ENCODE data around the gene AKAP9.

The AKAP9 gene

DNA sequence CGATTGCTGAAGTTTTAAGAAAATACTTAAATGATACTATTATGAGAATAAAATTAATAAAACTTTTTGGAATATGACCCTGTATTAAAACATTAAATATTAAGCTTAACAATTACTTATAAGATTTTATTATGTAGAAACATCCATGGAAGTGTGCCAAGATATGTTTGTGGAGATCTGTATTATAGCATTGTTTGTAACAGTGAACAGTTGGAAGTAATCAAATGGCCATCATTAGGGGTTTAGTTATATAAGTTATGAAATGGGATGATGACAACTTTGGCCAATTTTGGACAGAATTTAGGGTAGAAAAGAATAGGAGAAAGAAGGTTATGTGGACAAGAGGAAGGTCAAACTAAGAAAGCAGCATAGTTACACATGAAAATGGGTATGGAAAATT, 88.0 kb downstream of the AKAP9 start:
- no peaks in the 10 kb centered on the region for H3K27me3 ChIP-seq (ENCODE audit: control insufficient read depth, insufficient read depth, low read length, poor library complexity, severe bottlenecking)
- WGBS, 2 experiments: no CpG with 5 or more reads among the region's 1 CpG
- no peak overlapping the region for H3K4me3 ChIP-seq (ENCODE audit: insufficient read depth, low read depth, low read length)
- peaks cover 34% of the 10 kb centered on the region for H3K36me3 ChIP-seq (ENCODE audit: control insufficient read depth, insufficient read depth, low read length)
- no peaks in the 10 kb centered on the region for H3K4me1 ChIP-seq (ENCODE audit: control insufficient read depth, insufficient read depth, low read length)
- H3K27ac ChIP-seq (ENCODE audit: insufficient read depth, low read depth, low read length, poor library complexity, severe bottlenecking): no peak overlapping the region
- peaks cover 3% of the 10 kb centered on the region for H3K9me3 ChIP-seq (ENCODE audit: control insufficient read depth, low read length)

GRCh38 chr7:92034116-92034515, 93.5 kb downstream of the AKAP9 start:
- peaks cover 4% of the 10 kb centered on the region for H3K36me3 ChIP-seq (ENCODE audit: control insufficient read depth, insufficient read depth, low read length)
- WGBS, 2 experiments: 91 to 97% methylated on average over 1 of the region's 2 CpGs

DNA sequence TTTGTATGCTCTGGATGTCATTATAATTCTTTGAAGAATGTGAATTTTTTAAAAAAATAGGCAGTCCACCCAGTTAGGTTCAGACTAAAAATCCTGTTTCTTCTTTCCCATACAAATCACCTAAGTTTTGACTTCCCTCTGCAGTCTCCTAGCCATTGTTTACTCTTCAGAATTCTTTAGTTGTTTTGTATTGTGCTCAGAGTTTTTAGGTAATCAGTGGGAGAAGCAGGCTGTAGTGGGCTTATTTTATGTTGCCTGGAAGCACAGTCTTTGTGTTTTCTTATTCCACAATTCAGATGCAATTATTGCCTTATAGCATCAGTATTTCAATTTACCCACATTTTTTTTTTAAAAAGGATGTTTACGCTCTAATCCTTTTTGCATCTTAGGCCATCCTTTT, 94.9 kb downstream of the AKAP9 start:
- 88% methylated on average over 1 of the region's 1 CpG; no CpG with 5 or more reads in 1 of the 2 experiments for WGBS, 2 experiments
- Histone ChIP-seq H3K27me3 (ENCODE audit: control insufficient read depth, insufficient read depth, low read length, poor library complexity, severe bottlenecking) (no peaks in the 10 kb centered on the region), H3K4me3 (ENCODE audit: insufficient read depth, low read depth, low read length) (no peak overlapping the region), H3K36me3 (ENCODE audit: control insufficient read depth, insufficient read depth, low read length) (peaks cover 3% of the 10 kb centered on the region), H3K9me3 (ENCODE audit: control insufficient read depth, low read length) (no peaks in the 10 kb centered on the region), H3K27ac (ENCODE audit: insufficient read depth, low read depth, low read length, poor library complexity, severe bottlenecking) (no peak overlapping the region), H3K4me1 (ENCODE audit: control insufficient read depth, insufficient read depth, low read length) (no peaks in the 10 kb centered on the region)

More at GRCh38 chr7:92034116-92034515, 93.5 kb downstream of the AKAP9 start:
- H3K9me3 ChIP-seq (ENCODE audit: control insufficient read depth, low read length): no peaks in the 10 kb centered on the region
- H3K4me1 ChIP-seq (ENCODE audit: control insufficient read depth, insufficient read depth, low read length): no peaks in the 10 kb centered on the region
- H3K27me3 ChIP-seq (ENCODE audit: control insufficient read depth, insufficient read depth, low read length, poor library complexity, severe bottlenecking): no peaks in the 10 kb centered on the region
- no peak overlapping the region for H3K27ac ChIP-seq (ENCODE audit: insufficient read depth, low read depth, low read length, poor library complexity, severe bottlenecking)
- H3K4me3 ChIP-seq (ENCODE audit: insufficient read depth, low read depth, low read length): no peak overlapping the region

GRCh38 chr7:92039900-92040299, 99.2 kb downstream of the AKAP9 start:
- WGBS, 2 experiments: no CpG with 5 or more reads among the region's 1 CpG

DNA sequence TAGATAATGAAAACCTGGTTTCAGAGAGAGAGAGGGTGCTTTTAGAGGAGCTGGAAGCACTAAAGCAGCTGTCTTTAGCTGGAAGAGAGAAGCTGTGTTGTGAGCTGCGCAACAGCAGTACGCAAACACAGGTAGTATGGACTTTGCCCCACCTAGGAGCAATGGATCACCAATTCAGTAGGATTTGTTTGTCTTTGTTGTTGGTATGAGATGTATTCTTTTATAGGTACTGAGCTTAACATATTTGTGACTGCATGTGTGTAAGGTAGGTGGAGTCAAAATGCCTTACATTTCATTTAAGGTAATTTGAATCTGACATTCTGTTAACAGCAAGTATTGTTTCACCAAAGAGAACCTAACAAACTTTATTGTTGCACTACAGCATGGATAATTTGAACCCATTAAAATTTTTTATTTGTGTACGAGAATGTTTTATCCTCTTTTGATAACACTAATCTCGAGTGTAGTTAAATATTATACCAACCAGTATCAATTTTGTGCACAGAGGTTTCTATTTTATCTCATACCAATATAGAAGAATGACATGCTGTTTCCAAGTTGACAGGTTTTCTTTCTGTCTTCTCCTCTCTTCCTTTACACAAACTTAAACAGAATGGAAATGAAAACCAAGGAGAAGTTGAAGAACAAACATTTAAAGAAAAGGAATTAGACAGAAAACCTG, 101.5 kb downstream of the AKAP9 start:
- no peaks in the 10 kb centered on the region for H3K4me1 ChIP-seq (ENCODE audit: control insufficient read depth, insufficient read depth, low read length)
- no peaks in the 10 kb centered on the region for H3K27me3 ChIP-seq (ENCODE audit: control insufficient read depth, insufficient read depth, low read length, poor library complexity, severe bottlenecking)
- no peak overlapping the region for H3K27ac ChIP-seq (ENCODE audit: insufficient read depth, low read depth, low read length, poor library complexity, severe bottlenecking)
- 96 to 97% methylated on average over 2 to 4 of the region's 4 CpGs for WGBS, 2 experiments
- no peak overlapping the region for H3K4me3 ChIP-seq (ENCODE audit: insufficient read depth, low read depth, low read length)
- H3K36me3 ChIP-seq (ENCODE audit: control insufficient read depth, insufficient read depth, low read length): peaks cover 22% of the 10 kb centered on the region
- no peaks in the 10 kb centered on the region for H3K9me3 ChIP-seq (ENCODE audit: control insufficient read depth, low read length)

More at GRCh38 chr7:92039900-92040299, 99.2 kb downstream of the AKAP9 start:
- Histone ChIP-seq H3K4me1 (ENCODE audit: control insufficient read depth, insufficient read depth, low read length) (no peaks in the 10 kb centered on the region), H3K4me3 (ENCODE audit: insufficient read depth, low read depth, low read length) (no peak overlapping the region), H3K27ac (ENCODE audit: insufficient read depth, low read depth, low read length, poor library complexity, severe bottlenecking) (no peak overlapping the region), H3K27me3 (ENCODE audit: control insufficient read depth, insufficient read depth, low read length, poor library complexity, severe bottlenecking) (no peaks in the 10 kb centered on the region), H3K9me3 (ENCODE audit: control insufficient read depth, low read length) (no peaks in the 10 kb centered on the region), H3K36me3 (ENCODE audit: control insufficient read depth, insufficient read depth, low read length) (peaks cover 15% of the 10 kb centered on the region)

DNA sequence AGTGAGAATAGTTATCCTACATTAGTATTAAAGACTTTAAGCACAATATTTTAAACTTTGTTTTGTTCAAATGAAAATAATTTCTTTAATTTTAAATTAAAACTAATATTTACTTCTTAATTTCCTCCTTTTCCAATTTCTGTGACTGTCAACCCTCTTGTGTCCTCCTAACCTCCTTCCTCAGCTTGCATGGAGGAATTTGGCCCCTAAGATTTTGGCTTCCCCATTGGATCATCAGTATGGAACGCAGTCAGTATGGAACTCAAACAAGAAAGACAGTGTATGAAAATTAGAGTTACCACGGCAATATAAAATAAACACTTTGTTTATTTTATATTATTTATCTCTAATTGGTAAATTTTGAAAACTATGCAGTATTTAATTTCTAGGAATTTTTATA, 102.4 kb downstream of the AKAP9 start:
- Histone ChIP-seq H3K4me3 (ENCODE audit: insufficient read depth, low read depth, low read length) (no peak overlapping the region), H3K4me1 (ENCODE audit: control insufficient read depth, insufficient read depth, low read length) (no peaks in the 10 kb centered on the region), H3K27me3 (ENCODE audit: control insufficient read depth, insufficient read depth, low read length, poor library complexity, severe bottlenecking) (no peaks in the 10 kb centered on the region), H3K9me3 (ENCODE audit: control insufficient read depth, low read length) (no peaks in the 10 kb centered on the region), H3K27ac (ENCODE audit: insufficient read depth, low read depth, low read length, poor library complexity, severe bottlenecking) (no peak overlapping the region), H3K36me3 (ENCODE audit: control insufficient read depth, insufficient read depth, low read length) (peaks cover 22% of the 10 kb centered on the region)
- 100% methylated on average over 1 of the region's 2 CpGs for WGBS, 2 experiments

DNA sequence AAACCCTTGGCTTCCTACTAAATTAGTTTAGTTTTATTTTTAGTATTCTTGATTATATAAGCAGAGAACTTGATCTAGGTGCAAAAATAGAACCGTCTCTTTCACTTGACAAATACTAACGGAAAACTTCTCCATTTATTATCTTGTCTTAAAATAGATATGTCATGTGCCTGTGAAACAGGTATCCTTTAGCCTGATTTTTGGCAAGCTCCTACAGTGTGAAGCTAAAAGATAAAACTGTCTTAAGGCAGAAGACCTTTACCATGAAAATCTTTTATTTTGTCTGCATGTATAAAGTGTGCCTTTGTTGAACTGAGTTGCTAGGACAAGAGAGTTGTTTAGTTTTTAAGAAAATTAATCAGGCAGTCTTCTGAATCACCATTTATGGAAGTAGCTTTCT, 103.0 kb downstream of the AKAP9 start:
- no peaks in the 10 kb centered on the region for H3K4me1 ChIP-seq (ENCODE audit: control insufficient read depth, insufficient read depth, low read length)
- H3K9me3 ChIP-seq (ENCODE audit: control insufficient read depth, low read length): no peaks in the 10 kb centered on the region
- no peak overlapping the region for H3K4me3 ChIP-seq (ENCODE audit: insufficient read depth, low read depth, low read length)
- no peaks in the 10 kb centered on the region for H3K27me3 ChIP-seq (ENCODE audit: control insufficient read depth, insufficient read depth, low read length, poor library complexity, severe bottlenecking)
- peaks cover 23% of the 10 kb centered on the region for H3K36me3 ChIP-seq (ENCODE audit: control insufficient read depth, insufficient read depth, low read length)
- 100% methylated on average over 2 of the region's 2 CpGs; no CpG with 5 or more reads in 1 of the 2 experiments for WGBS, 2 experiments
- no peak overlapping the region for H3K27ac ChIP-seq (ENCODE audit: insufficient read depth, low read depth, low read length, poor library complexity, severe bottlenecking)

- Histone ChIP-seq H3K27ac (ENCODE audit: insufficient read depth, low read depth, low read length, poor library complexity, severe bottlenecking) (no peak overlapping the region), H3K27me3 (ENCODE audit: control insufficient read depth, insufficient read depth, low read length, poor library complexity, severe bottlenecking) (no peaks in the 10 kb centered on the region), H3K36me3 (ENCODE audit: control insufficient read depth, insufficient read depth, low read length) (peaks cover 26% of the 10 kb centered on the region), H3K9me3 (ENCODE audit: control insufficient read depth, low read length) (no peaks in the 10 kb centered on the region), H3K4me1 (ENCODE audit: control insufficient read depth, insufficient read depth, low read length) (no peaks in the 10 kb centered on the region), H3K4me3 (ENCODE audit: insufficient read depth, low read depth, low read length) (no peak overlapping the region)
- WGBS, 2 experiments: 60 to 72% methylated on average over 1 to 2 of the region's 3 CpGs
Measured at GRCh38 chr7:92044148-92044547, 103.5 kb downstream of the AKAP9 start.

- WGBS, 2 experiments: 95 to 100% methylated on average over 1 of the region's 1 CpG
- H3K4me1 ChIP-seq (ENCODE audit: control insufficient read depth, insufficient read depth, low read length): no peaks in the 10 kb centered on the region
- no peaks in the 10 kb centered on the region for H3K27me3 ChIP-seq (ENCODE audit: control insufficient read depth, insufficient read depth, low read length, poor library complexity, severe bottlenecking)
- peaks cover 26% of the 10 kb centered on the region for H3K36me3 ChIP-seq (ENCODE audit: control insufficient read depth, insufficient read depth, low read length)
- no peaks in the 10 kb centered on the region for H3K9me3 ChIP-seq (ENCODE audit: control insufficient read depth, low read length)
- no peak overlapping the region for H3K4me3 ChIP-seq (ENCODE audit: insufficient read depth, low read depth, low read length)
- H3K27ac ChIP-seq (ENCODE audit: insufficient read depth, low read depth, low read length, poor library complexity, severe bottlenecking): no peak overlapping the region
Measured at GRCh38 chr7:92044940-92045339, 104.3 kb downstream of the AKAP9 start.

- H3K4me1 ChIP-seq (ENCODE audit: control insufficient read depth, insufficient read depth, low read length): no peaks in the 10 kb centered on the region
- H3K27ac ChIP-seq (ENCODE audit: insufficient read depth, low read depth, low read length, poor library complexity, severe bottlenecking): no peak overlapping the region
- no peaks in the 10 kb centered on the region for H3K27me3 ChIP-seq (ENCODE audit: control insufficient read depth, insufficient read depth, low read length, poor library complexity, severe bottlenecking)
- H3K9me3 ChIP-seq (ENCODE audit: control insufficient read depth, low read length): no peaks in the 10 kb centered on the region
- H3K36me3 ChIP-seq (ENCODE audit: control insufficient read depth, insufficient read depth, low read length): peaks cover 14% of the 10 kb centered on the region
- no peak overlapping the region for H3K4me3 ChIP-seq (ENCODE audit: insufficient read depth, low read depth, low read length)
Measured at GRCh38 chr7:92051655-92052054, 111.0 kb downstream of the AKAP9 start.

Data from ectodermal cell (in vitro differentiated cells).